NCI-H128 (cell line): ENCODE data around the gene AUH.

Experiments used
- DNase-seq: peaks from one replicate; lab custom pipeline; 2025; ENCODE audit not compliant: unreplicated experiment; lab: John Stamatoyannopoulos, UW

The AUH gene

GRCh38 chr9:91301161-91301560 is 60.6 kb downstream of the AUH start:
- no peak for DNase-seq

DNA sequence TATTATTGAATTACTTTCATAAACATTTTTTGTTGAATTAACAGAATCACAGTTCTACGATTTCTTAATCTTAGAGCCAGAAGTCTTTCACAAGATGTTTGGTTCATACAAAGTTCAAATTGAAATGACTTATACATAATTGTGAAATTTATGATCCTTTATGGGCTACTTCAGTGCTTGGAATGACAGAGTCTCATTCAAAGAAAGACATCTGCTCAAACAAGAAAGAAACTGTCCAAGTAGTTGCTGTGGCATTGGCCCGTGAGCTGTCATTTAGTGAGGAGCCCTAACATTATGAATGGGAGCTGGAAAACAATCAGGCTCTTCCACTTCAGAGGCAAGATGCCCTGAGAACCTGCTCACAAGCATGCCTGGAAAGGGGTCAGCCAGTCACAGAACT is 63.4 kb downstream of the AUH start:
- no peak for DNase-seq

- no peak for DNase-seq
Observed at GRCh38 chr9:91297306-91297705, 64.4 kb downstream of the AUH start.

DNA sequence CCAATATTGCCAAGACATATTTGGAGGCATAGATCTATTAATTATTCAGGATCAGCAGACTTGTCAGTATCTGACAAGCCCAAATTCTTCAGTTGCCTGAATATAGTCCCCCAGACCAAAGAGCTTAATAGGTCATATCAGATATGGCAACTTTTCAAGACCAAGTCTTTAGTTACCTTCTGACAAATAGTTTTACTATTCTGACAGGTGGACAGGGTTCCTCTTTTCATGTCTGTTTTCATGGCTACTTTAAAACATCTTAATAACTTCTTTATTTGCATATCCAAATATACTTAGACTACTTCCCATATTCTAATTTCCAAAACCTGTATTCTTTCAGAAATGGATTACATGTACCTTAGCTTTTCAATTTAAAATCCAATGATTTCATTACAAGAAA is 65.4 kb downstream of the AUH start:
- no peak for DNase-seq

DNA sequence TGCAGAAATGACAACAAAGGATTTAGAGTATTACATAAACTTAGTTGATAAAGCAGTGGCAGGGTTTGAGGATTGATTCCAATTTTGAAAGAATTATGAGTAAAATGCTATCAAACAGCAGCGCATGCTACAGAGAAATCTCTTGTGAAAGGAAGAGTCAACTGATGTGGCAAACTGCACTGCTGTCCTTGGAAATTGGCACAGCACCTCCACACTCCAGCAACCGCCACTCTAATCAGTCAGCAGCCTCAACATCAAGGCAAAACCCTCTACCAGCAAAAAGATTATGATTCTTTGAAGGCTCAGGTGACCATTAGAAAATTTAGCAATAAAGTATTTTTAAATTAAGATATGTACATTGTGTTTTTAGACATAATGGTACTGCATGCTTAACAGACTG is 66.4 kb downstream of the AUH start:
- no peak for DNase-seq

- no peak for DNase-seq
Observed at GRCh38 chr9:91291866-91292265, 69.9 kb downstream of the AUH start.

DNA sequence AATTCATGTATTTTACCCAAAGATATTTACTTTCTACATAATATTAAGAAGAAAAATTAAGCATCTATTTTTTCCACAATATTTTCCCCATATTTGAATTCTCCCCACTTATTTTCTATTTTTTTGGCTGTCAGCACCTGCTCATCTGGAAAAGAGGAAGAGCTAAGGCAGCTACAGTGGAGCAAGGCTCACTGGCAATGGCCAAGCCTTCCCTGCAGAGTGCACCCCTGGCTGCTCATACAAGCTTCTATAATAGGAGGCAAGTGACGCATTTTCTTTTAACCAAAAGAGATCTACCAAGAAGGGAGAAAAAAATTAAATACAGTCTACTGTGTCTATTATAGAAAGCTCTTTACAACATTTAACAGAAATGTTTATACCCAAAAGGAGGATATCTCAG is 72.5 kb downstream of the AUH start:
- no peak for DNase-seq

DNA sequence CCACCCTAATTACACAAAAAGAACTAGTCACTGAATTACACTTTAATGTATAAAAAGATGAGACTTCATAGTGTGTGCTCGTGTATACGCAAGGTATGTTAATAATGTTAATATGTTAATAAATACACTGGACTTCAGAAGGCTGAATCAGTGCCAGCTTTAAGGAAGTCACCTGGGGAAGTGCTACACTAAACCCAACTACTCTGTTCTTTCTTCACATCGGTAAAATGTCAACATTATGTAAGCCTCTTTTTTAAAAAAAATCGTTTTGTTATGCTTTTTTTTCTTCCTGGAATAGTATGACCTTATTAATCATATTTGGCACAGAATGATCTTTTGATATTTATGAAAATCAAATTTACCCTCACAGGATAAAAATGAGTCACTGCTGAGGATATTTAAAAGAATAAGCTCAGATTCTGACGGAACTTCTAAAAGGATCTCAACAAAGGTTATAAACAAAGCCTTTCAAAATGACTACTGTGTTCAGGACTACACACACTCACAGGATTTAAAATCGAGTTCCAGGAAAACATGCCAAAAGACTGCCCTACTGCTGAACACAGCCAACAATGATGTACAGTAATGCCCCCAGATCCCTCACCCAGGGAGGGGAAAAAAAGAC is 75.9 kb downstream of the AUH start:
- no peak for DNase-seq

- DNase-seq, result no peak
Observed at GRCh38 chr9:91282292-91282691, 79.4 kb downstream of the AUH start.

GRCh38 chr9:91279296-91280204 is 82.2 kb downstream of the AUH start:
- no peak for DNase-seq

GRCh38 chr9:91276513-91276912 is 85.2 kb downstream of the AUH start:
- DNase-seq, result no peak

- no peak for DNase-seq
Observed at GRCh38 chr9:91275655-91276054, 86.1 kb downstream of the AUH start.

- no peak for DNase-seq
Observed at GRCh38 chr9:91274949-91275492, 86.7 kb downstream of the AUH start.

DNA sequence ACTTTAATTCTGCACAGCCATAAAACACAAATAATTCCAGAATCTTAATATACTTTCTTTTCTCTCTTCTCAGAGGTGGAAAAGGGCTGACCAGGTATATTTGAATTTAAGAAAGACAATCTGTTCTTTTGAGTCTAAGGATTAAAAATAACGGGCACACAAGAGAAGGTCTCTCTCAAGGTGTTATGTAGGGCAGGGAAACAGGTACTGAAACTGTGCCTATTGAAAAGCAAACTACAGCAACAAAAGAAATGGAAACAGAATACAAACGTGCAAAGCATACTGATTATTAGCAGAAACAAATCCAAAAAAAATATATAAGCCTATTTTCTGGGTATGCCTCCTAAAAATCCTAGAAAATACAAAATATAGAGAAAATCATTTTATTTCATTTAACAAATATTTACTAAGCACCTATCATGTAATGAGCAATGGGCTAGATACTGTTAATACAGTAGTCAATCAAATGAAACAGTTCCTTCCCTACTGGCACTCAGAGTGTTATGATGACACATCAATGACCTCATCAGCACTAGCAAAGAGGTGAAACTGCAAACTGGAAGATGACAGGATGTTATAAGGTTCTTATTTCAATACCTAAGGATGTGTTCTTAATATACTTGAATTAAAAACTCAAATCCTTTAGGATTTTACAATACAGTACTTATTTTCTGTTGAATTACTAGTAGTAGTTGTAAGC is 87.7 kb downstream of the AUH start:
- DNase-seq, result no peak

GRCh38 chr9:91271156-91271555 is 90.6 kb downstream of the AUH start:
- no peak for DNase-seq

GRCh38 chr9:91269907-91270491 is 91.7 kb downstream of the AUH start:
- DNase-seq, result no peak

DNA sequence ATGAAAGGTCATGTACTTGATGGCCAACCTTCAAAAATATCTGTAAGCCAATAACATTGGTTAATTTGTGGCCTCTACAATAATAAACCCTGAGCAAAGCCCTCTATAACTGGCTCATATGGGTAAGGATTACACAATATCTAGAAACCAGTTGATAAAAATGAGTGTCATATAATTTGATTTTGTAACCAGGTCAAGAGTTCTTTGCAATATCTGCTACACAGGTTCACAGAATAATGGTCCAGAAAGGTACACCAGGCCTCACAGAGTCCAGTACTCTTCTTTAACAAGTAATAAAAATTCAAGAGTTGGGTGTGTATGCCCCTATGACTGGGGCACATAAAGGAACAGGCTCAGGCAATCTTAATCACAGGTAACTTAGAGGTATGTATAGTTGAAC is 95.3 kb downstream of the AUH start:
- no peak for DNase-seq

DNA sequence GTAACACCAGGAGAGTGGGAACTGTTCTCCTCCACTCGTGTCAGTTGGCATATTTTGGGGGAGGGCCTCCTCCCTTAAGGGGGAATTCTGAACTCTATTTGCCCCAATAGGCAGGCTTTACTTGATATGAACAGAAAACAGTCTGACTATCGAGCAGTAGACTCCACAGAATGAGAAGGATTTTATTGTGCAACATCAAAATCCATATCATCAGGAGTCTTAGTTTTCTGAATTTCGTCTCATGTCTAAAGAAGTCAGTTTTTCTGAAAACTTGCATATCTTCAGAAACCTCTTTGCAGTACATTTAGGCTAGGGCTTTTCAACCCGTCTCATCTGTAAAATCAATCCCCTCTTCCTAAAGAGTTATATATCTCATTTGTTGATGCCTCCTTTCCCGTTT is 96.2 kb downstream of the AUH start:
- no peak for DNase-seq

DNA sequence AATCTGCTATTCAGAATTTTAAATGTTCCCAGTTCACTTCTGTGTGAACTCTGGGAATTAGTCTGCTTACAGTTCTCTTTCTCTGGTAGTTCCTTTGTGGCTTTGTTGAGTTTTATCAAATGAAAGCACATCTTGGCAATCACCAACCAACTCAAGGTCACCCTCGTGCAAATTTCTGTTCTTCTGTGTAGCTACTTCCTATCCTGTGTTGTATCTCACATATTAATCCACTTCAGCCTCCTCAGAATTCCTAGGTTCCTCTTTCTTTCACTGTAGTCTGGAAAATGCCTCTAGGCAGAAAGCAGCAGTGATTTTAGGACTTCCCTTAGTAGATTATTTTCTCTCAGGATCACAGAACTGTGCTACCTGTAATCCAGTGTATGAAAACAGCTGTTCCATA is 100.3 kb downstream of the AUH start:
- no peak for DNase-seq

- DNase-seq, result no peak
Observed at GRCh38 chr9:91259162-91259561, 102.6 kb downstream of the AUH start.

DNA sequence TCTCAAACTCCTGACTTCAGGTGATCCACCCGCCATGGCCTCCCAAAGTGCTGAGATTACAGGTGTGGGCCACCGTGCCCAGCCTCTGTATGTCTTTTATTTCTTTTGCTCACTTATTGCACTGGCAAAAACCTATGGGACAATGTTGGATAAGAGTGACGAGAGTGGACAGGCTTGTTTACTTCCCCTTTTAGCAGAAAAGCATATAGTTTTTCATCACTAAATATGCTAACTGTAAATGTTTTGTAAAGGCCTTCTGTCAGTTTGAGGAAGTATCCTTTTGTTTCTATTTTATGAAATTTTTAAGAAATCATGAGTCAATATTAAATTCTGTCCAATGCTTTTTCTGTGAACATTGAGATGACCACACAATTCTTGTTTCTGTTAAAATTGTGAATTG is 103.3 kb downstream of the AUH start:
- no peak for DNase-seq
